Breast epithelium (tissue), 3 donors: ENCODE measurements around the gene FAM81A.

ENCODE experiments used
- CTCF ChIP-seq, 3 donors: fragments of 450-650 bp; IDR thresholded peaks; one replicate each; pipeline ENCODE4 v1.5.1; 2016 to 2017; ENCODE audit warnings: antibody characterized with exemption in 3 of 3, mild to moderate bottlenecking in 3 of 3, moderate library complexity in 3 of 3
- POLR2A ChIP-seq: fragments of 450-650 bp; IDR thresholded peaks from one replicate; pipeline ENCODE4 v1.6.1; 2016; ENCODE audit warnings: antibody characterized with exemption, mild to moderate bottlenecking, moderate library complexity

- TF ChIP-seq POLR2A (no peak), CTCF (IDR thresholded peaks at IDR 0.05) (no peak)
These were observed 37.7 kb upstream of the FAM81A start for GRCh38 chr15:59400103-59400813.
